ENCODE measurements around the gene YWHAH.

YWHAH gene

DNA sequence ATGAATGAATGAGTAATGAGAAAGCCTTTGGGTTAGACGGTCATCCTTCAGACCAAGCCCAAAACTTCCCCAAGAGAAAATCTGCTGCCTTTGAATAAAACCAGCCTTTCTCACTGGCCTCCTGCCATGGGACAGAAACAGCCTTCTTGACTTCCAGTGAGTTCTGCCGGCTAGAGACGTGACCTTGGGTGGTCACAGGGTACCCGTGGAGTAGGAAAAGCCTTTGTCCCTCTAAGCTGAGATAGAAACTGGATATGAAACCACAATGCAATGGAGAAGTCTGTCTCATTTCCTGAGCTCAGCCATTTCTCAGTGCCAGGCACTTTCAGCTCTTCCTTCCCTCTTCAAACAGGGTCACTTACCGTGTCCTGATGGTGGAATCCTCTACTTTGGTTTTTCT lies 21.2 kb upstream of the YWHAH start:
- DNase-seq (ENCODE audit: low read depth) = no peak

- no peak for DNase-seq (ENCODE audit: low read depth)
These were observed 20.6 kb upstream of the YWHAH start for GRCh38 chr22:31923747-31924146.

GRCh38 chr22:31925056-31925455 lies 19.3 kb upstream of the YWHAH start:
- DNase-seq (ENCODE audit: low read depth) = no peak

- no peak for DNase-seq (ENCODE audit: low read depth)
These were observed 18.3 kb upstream of the YWHAH start for GRCh38 chr22:31926024-31926423.

GRCh38 chr22:31926969-31927368 lies 17.4 kb upstream of the YWHAH start:
- no peak for DNase-seq (ENCODE audit: low read depth)

DNA sequence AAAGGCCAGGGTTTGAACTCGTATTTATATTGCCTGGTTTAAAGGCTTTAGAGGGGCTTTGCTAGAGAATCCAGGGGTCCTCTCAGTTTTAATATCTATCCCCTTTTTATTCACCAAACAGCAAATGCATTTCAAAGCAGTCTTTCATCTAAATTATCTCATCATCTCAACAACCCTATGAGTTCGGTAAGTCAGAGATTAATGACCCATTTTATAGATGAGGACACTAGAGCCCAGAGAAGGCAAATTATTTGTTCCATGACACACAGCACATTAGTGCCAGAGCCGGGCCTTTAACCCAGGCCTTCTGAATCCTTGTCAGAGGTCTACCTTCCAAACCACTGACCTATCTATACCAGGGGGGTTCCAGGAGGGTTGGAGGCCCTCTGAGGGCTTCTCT lies 16.8 kb upstream of the YWHAH start:
- no peak for DNase-seq (ENCODE audit: low read depth)

DNA sequence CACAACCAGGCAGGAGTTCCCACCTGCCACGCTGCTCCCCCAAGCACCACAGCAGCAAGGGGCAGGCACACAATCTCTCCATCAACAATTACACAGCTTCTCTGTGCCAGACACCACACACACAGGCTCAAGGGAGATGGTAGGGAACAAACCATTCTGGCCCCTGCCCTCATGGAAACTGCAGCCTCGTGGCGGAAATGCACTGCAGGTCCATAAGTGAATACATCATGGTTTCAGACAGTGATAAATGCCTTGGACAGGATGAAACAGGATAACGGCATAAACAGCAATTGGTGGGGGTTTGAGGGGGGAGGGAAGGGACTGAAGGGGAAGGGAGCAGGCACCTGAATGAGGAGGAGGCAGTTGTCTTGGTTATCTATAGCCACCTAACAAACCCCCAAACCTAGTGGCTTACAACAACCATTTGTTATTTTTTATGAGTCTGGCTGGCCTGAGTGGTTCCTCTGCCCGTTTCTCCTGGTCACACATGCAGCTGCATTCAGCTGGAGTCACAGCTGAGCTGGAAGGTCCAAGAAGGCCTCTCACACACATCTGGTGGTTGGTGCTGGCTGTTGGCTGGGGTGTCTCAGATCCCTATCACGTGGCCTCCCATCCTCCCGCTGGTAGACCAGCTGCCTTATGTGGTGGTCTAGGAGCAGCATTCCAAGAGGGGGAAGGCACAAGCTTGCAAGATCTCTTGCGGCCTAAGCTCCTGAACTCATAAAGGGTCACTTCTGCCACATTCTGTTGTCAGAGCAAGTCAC lies 15.0 kb upstream of the YWHAH start:
- DNase-seq (ENCODE audit: low read depth) = no peak

GRCh38 chr22:31932863-31933262 lies 11.5 kb upstream of the YWHAH start:
- no peak for DNase-seq (ENCODE audit: low read depth)

GRCh38 chr22:31933406-31933805 lies 10.9 kb upstream of the YWHAH start:
- DNase-seq (ENCODE audit: low read depth) = no peak

GRCh38 chr22:31933816-31934482 lies 10.4 kb upstream of the YWHAH start:
- no peak for DNase-seq (ENCODE audit: low read depth)

DNA sequence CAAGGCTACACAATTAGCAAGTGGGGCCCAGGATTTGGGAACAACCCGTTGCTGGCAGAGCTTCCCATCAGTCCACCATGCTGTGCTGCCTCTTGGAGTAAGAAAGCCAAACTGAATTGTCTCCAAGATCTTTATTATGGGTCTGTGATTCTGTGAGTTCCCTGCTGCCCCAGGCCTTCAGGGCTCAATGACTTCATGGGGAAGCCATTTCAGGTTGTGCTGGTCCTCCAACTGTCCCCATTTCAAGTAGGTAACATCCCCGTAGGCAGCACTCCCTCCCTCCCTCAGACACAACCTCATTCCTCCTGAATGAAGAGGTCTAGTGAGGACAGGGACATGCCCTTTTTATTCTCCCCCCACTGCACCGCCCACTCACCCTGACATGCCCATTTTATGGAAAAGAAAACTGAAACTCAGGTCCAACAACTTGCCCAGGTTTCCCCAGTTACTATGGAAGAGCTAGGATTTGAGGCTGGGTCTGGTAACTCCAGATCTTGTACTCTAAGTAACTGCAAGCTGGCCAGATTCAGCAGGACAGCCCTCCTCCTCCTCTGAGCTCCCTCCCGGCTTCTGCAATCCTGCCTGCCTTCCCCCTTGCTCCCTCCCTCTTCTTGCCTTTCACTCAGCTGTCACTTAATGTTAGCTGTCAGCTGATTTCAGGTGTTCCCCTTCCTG lies 8.2 kb upstream of the YWHAH start:
- DNase-seq (ENCODE audit: low read depth) = no peak

DNA sequence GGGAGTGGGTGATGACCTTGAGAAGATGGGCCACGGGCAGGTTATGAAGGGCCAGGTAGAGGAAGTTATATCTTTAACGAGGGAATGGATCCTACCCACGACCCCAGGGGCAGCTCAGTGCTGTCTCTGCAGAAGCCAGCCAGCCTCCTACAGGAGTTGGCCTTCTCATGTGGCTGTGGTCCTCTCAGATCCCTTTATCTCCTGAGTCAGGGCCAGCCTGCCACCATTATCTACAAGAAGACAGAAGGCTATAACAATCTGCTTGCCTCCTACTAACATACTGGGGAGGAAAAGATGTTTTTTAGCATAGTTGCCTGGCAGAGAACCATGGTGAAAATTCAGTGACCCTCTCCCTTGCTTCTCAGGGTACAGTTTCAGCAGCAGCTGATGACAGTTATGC lies 7.0 kb upstream of the YWHAH start:
- DNase-seq (ENCODE audit: low read depth) = no peak

DNA sequence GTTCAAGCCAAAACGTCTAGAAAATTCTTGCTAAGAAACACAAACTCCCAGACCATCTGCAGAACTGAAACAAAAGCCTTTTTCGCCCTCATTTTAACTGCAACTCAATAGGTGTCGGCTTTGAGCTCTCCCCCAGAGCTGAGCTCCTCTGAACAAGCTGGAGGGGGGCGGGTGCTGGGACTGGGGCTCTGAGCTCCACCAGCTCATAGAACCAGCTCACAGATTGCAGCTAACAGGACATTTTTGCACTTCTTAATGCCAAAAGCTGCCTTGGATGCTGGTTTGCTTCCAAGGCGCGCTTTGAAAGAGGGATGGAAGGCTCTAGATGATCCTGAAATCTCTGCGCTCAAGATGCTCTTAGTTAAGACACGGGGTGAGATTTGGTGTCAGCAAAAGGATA lies 6.0 kb upstream of the YWHAH start:
- DNase-seq (ENCODE audit: low read depth) = no peak

- DNase-seq (ENCODE audit: low read depth) = no peak
These were observed 3.8 kb upstream of the YWHAH start for GRCh38 chr22:31940506-31940905.

DNA sequence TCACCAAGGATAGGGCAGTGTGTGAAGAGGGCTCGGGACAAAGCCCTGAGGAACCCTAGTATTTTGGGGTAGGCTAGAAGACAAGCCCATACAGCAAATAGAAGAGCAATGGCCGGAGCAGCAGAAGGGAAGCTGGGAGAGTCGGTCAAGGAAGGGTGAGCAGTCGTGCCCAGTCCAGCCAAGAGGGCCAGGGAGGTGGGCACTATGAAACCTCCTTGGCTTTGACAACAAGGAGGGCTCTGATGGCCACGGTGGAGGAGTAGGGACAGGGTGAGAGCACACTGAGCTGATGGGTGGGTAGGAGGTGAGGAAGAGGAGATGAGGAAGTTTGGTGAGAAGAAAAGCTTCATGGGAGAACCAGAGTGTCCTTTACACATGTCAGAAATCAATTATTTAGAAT lies 2.2 kb upstream of the YWHAH start:
- no peak for DNase-seq (ENCODE audit: low read depth)

GRCh38 chr22:31943206-31943977 lies 943 bp upstream of the YWHAH start:
- no peak for DNase-seq (ENCODE audit: low read depth)

DNA sequence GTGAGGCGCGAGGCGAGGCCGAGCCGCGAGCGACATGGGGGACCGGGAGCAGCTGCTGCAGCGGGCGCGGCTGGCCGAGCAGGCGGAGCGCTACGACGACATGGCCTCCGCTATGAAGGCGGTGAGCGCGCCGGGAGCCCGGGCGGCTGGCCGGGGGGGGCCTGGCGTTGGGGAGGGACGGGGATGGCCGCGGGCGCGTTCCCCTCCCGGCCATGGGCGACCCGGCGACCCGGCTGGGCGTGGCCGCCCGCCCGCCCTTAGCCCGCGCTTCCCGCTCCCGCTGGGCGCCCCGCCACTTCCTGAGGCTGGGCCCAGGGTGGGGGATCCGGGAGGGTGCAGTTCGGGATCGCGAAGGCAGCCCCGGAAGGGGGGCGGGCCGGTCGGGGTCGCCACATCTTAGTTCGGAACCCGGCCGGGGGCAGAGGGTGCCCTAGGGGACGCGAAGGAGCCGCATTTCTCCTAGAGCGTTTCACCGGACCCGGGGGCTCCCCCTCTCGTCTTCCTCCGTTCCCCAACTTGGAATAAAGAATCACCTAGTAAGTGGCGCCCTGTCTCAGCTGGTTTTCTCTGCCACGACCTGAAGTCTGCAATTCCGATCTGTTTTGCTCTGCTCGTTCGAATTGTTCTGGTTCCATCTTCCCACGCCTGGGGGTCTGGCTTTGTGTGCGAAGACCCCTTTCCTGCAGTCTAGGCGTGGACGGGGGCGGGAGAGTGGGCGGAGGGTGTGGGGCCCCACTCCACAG lies 536 bp downstream of the YWHAH start:
- no peak for DNase-seq (ENCODE audit: low read depth)

- no peak for DNase-seq (ENCODE audit: low read depth)
These were observed 1.1 kb downstream of the YWHAH start for GRCh38 chr22:31945443-31945855.

DNA sequence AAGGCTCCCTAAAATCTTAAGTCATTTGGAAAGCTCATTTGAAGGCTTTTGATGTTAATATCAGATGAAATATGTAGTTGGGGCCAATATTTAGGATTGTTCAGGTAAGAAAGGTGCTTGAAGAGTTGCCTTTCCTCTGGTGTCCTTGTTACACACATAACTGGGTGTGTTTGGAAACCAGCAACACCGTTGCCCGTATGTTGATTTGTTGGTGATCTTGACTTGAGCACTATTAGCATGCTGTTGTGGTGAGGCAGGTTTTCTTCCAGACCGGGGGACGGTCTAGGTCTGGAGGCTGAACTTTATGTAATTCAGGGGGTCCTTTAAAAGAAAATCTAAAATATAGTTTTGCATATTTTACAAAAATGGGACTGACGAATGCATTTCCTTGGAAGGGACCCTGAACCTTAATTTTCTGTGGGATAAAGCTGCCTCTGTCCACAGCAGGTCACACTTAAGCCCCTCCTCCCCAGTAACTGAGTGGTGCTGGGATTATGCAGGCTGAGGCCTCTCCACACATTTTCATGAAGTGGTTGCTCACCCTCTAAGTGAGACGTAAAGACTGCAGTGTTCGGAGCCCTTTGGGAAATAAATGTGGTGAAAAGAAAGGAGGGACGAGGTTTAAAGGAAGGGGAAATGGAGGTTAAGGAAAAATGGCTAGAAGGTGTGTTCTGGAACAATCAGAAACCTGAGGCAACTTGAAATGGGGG lies 1.8 kb downstream of the YWHAH start:
- no peak for DNase-seq (ENCODE audit: low read depth)

GRCh38 chr22:31947296-31947695 lies 3.0 kb downstream of the YWHAH start:
- no peak for DNase-seq (ENCODE audit: low read depth)

DNA sequence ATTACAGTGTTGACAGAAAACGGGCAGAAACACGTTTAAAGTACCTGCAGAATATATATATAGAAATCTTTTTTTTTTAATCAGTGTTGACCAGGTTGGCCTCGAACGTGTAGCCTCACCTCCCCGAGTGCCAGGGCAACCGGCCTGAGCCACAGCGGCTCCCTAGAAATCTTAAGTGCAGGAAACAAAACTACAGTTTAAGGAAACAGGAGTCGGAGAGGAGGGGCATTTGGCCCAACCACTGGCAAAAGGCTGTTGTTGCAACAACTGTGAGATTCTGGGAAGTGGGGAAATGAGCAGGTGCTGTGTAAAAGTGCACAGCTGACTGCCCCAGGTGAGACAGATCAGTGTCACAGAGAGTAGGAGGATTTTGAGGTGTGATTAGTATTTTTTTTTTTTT lies 3.7 kb downstream of the YWHAH start:
- DNase-seq (ENCODE audit: low read depth) = no peak

Data from stimulated activated CD8-positive, alpha-beta memory T cell treated with anti-CD3 and anti-CD28 coated beads, Interleukin-15, amount 100 ng/mL, for 24 hours (primary cell).